K562 treated with DMSO at 1 percent for 12 hours (cell line): ENCODE data around the gene ACSBG1. TPM values are rescaled to one million over a fixed set of nuclear protein-coding genes. Genes with fewer than 3 reads are reported as not detected.

Experiments used
- total RNA-seq: library from RNA; unstranded; fragments of 300-600 nt; gene quantifications from 2 replicates; pipeline ENCODE4 v1.2.3, GENCODE V29; 2022; ENCODE audit not compliant: insufficient read depth

The ACSBG1 gene, protein sequence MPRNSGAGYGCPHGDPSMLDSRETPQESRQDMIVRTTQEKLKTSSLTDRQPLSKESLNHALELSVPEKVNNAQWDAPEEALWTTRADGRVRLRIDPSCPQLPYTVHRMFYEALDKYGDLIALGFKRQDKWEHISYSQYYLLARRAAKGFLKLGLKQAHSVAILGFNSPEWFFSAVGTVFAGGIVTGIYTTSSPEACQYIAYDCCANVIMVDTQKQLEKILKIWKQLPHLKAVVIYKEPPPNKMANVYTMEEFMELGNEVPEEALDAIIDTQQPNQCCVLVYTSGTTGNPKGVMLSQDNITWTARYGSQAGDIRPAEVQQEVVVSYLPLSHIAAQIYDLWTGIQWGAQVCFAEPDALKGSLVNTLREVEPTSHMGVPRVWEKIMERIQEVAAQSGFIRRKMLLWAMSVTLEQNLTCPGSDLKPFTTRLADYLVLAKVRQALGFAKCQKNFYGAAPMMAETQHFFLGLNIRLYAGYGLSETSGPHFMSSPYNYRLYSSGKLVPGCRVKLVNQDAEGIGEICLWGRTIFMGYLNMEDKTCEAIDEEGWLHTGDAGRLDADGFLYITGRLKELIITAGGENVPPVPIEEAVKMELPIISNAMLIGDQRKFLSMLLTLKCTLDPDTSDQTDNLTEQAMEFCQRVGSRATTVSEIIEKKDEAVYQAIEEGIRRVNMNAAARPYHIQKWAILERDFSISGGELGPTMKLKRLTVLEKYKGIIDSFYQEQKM
- total RNA-seq = 1.5 and 4.7 TPM in 2 replicates

DNA sequence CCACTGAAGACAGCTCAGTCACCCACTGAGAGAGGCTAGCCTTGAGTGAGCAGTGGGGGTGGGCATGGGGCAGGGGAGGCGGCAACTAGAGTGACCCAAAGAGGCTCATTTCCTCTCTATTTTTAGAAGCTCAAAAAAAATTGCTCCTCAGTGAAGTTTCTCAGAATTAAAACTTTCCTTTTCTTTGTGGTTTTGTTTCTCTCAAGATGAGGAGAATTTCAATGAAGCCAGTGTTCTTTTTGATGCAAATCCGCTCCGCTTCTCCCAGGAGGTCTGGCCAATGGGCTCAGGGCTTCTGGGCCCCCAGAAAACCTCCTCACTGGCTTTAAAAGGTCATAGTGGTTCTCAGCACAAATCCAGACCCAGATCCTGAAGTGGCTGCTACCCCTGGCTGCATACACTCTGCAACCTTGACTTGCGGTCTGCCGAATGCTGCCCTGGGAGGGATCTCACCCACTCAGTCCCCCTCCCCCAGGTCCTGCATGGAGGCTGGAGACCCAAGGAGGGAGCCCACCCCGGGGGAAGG lies at the start of gene ACSBG1:
TSS of gene ACSBG1 (minus strand) at position 51 of the 526 bp plus-strand sequence. CDS start 64 bp downstream, outside the sequence.

DNA sequence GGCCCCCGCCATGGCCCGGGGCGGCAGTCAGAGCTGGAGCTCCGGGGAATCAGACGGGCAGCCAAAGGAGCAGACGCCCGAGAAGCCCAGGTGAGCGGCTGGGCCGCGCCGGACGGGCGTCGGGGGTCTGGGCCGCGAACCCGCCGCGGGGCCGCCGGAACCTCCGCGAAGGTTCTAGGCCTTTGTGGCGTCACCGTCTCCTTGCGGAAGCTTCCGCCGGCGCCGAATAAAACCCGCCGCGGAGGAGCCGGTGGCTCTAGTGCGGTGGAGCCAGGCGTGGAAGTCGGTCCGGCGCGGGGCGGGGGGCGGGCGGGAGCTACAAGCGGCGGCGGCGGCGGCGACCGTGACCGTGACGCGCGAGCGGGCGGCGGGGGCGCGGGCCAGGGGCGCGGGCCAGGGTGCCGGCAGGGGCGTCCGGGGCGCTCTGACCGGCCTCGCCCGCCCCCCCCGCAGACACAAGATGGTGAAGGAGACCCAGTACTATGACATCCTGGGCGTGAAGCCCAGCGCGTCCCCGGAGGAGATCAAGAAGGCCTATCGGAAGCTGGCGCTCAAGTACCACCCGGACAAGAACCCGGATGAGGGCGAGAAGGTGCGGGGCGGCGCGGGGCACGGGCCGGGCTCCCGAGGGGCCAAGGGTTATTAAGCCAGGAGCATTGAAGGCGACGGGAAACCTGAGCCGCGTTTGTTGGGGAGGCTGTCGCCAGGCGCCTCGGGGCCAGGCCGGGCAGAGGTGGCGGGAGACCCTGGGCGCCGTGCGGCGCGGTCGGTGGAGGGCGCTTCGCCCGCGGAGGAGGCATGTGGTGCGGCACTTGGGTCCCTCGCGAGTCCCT lies 30.2 kb upstream of the ACSBG1 start, which contains the start of gene DNAJA4:
TSS of gene DNAJA4 (plus strand) at position 259 of the 833 bp plus-strand sequence. CDS start at position 461, 202 bp downstream.

DNA sequence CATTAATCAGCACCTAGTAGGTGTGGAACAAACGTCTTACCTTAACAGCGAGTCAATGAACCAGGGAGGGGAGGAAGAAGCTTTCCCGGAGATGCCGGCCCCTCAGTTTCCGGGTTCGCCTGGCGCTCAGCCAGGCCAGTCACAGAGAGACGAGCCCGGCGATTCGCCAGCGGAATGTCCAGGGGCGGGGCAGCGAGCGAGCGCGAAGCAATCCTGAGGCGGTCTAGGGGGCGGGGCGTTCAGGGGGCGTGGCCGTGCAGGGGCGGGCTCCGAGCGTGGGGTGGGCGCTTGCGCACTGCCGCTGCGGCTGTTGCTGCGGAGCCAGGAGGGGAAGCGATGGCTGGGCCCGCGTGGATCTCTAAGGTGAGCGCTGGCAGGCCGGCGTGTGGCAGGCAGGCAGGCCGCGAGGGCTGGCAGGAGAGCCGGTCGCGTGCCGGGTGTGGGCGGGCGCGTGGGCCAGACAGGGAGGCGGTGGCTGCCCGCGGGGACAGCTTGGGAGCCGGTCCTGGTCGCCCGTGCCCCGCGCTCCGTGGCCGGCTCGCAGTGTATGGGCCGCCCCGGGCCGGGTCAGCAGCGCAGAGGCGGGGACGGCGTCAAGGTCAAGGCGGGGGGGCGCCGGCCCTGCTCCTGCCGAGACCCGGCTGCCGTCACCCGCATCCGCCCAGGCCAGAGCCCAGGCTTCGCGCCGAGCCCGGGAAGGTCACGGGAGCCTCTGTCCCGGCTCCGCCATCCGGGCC lies 85.1 kb downstream of the ACSBG1 start, which contains the start of gene IDH3A:
TSS of gene IDH3A (plus strand) at position 295 of the 737 bp plus-strand sequence. CDS start at position 337, 42 bp downstream.

DNA sequence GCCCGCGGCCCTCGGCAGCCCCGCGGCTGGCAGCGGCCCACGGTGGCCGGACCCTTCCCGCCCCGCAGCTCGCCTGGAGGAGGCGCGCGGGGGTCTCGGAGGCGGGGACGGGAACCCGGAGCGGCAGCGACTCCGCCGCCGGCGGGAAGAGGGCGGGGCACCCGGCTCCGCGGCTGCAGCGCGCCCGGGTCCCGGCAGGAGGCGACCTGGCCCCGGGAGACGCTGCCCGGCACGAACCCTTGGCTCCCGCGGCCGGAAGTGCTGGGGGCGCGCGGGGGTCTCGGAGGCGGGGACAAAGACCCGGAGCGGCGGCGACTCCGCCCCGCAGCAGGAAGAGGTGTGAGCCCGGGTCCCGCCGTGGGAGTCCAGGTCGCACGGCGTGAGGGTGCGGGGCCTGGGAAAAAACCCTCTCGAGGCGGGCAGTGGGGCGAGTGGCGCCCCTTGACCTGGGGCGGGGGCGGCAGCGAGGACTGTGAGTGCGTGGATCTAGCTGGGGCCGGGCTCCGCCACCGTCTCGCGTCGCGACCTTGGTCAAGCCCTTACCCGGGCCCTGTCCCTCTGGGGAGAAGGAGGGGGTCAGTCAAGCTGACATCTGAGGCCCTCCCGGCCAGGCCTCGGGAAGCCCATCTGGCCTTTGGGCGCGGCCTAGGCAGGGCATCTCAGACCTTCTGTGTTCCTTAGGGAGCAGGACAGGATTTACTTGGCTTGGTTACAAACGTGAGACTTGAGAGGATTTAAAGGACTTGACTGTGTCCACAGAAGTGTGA lies 102.9 kb downstream of the ACSBG1 start, which contains the start of gene CIB2:
TSS of gene CIB2 (minus strand) at position 151 of the 767 bp plus-strand sequence. CDS start 230 bp downstream, outside the sequence.

Other genes starting within 250 kb of the ACSBG1 start
- 7.2 and 20.8 TPM in 2 replicates for gene TBC1D2B, start 156.9 kb downstream of the ACSBG1 start, total RNA-seq
- not detected in 2 replicates for gene SH2D7, start 142.0 kb downstream of the ACSBG1 start, total RNA-seq
- 29.5 and 41.7 TPM in 2 replicates for gene CIB2, start 103.1 kb downstream of the ACSBG1 start, total RNA-seq
- 22.3 and 50.6 TPM in 2 replicates for gene IDH3A, start 85.2 kb downstream of the ACSBG1 start, total RNA-seq
- 0.78 and 0.96 TPM in 2 replicates for gene DNAJA4, start 30.0 kb upstream of the ACSBG1 start, total RNA-seq
- gene SKIC8, start 65.0 kb upstream of the ACSBG1 start, total RNA-seq = 51.5 and 57.5 TPM in 2 replicates
- not detected in 2 replicates for gene CRABP1, start 105.8 kb upstream of the ACSBG1 start, total RNA-seq
- 5.8 and 25.1 TPM in 2 replicates for gene IREB2, start 203.7 kb upstream of the ACSBG1 start, total RNA-seq